T-helper 2 cell treated with Interferon-gamma antibody and Interleukin-4, amounts not matched to agents 100 ng/mL and 5 ng/mL, for 36 hours (primary cell): Measurements from ENCODE around the gene CSK. TPM values are rescaled to one million over a fixed set of nuclear protein-coding genes. Genes with fewer than 3 reads are reported as not detected.

ENCODE experiments used
- intact Hi-C: fragments of 100-400 bp; cut with micrococcal nuclease; formaldehyde crosslinking; loops from one replicate; pipeline ENCODE4 v1.15.1; 2023
- total RNA-seq: library from RNA; stranded (reverse); gene quantifications from 2 replicates; pipeline ENCODE4 v1.2.3, GENCODE V29; 2022

The CSK gene
- total RNA-seq, 1 donor from 2014 or later = 408 TPM

DNA sequence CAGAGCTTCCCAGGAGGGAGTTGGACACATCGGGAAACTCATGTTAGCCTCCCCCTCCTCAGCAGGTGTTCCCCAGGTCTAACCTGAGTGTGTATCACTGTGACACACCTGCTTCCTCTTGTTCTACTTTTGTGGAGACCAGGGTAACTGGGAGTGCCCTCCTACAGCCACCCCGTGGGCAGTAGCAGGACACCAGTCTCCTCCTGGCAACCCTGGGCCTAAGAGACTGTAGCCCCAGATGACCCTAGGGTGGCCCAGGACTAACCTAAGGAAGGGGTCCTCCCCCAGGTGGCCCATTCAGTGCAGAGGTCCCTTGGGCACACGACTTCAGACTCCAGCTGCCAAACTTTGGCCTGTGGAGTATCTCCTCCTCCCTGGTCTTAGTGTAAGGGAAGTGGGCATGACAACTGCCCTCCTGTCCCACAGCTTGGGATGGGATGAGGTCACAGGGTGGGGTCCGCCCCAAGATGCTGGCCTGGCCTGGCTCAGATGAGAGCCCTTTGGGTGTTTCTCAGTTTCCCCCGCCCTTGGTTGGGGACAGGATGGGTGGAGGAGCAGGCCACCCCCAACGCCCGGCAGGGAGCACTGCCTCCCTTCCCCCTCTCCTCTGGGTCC, 4.8 kb downstream of the CSK start:
- intact Hi-C loops = loop anchor here (1.0 to 5.0 kb wide), 4 partner anchors 152 to 664 kb away; partner anchors contain the start of genes COX5A and SIN3A

GRCh38 chr15:74787251-74788041, 5.6 kb downstream of the CSK start:
- intact Hi-C loops = loop anchor here (1.0 to 5.0 kb wide), 6 partner anchors 7 to 663 kb away; partner anchors contain the start of genes ARID3B, COX5A and SIN3A

- intact Hi-C loops = loop anchor here (1.0 to 5.0 kb wide), 4 partner anchors 8 to 416 kb away; partner anchors contain the start of gene ARID3B
These were observed 6.3 kb downstream of the CSK start for GRCh38 chr15:74788042-74788682.

GRCh38 chr15:74788683-74789151, 6.8 kb downstream of the CSK start:
- intact Hi-C loops = loop anchor here (1.0 to 5.0 kb wide), 4 partner anchors 8 to 416 kb away; partner anchors contain the start of gene ARID3B

DNA sequence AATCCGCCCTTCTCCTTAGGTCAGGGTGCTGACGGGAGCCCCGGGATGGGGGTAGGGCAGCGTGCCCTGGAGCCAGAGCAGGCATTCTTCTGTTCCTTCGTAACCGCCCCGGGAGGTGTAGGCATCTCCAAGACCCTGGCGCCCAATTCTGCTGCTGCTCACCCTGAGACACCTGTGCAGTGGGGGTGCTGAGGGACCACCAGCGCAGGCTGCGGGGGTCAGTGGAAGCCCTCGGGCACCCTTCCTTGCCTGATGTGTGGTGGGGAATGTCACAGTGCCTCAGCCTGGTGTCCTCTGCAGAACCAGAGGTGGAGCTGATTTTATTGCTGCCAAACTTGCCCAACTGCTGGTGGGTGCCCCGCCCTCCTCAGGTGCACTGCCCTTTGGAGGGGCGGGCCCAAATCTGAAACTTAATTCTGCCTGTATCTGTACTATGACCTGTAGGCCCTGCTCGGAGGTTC, 7.3 kb downstream of the CSK start:
- intact Hi-C loops = loop anchor here (2.0 to 5.0 kb wide), 3 partner anchors 163 to 417 kb away; partner anchors contain the start of gene ARID3B

GRCh38 chr15:74789741-74790079, 7.8 kb downstream of the CSK start:
- intact Hi-C loops = loop anchor here (2.0 to 5.0 kb wide), 3 partner anchors 163 to 417 kb away; partner anchors contain the start of gene ARID3B

DNA sequence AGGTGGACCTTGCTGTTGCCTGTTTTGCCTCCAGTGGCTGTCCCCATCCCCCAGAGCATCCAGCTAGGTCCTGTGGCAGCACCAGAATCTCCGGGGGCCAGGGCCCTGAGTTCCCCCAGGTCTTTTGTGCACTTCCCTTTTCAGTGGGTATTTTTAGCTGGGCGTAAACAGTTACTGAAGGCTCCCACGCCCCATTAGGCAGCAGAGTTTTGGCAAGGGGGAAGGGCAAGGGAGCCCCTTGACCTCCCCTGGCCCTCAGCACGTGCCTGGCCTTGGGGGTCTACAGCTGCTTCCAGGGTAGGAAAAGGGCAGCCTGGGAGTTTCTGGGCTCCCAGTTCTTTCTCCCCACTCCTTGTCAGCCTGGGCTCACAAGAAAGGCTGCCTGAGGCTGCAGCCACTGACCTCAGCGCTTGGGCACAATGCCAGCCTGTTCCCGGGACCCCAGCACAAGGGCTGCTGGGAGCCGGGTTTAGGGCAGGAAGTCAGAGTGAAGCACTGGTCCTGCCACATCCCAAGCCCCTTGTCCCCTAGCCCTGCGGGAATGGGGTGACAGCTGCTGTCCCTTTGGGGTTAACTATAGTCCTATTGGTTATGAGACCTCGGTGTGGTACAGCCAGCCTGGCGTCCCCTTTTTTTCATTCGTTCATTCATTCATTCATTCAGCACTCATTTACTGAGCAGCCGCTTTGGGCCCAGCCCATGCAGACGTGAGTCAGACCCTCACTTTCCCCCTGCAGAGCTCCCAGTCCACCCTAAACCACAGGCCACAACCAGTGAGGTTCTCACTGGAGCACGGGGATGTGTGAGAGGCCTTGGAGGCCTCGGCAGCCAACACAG, 8.4 kb downstream of the CSK start:
- intact Hi-C loops = no loop called here

DNA sequence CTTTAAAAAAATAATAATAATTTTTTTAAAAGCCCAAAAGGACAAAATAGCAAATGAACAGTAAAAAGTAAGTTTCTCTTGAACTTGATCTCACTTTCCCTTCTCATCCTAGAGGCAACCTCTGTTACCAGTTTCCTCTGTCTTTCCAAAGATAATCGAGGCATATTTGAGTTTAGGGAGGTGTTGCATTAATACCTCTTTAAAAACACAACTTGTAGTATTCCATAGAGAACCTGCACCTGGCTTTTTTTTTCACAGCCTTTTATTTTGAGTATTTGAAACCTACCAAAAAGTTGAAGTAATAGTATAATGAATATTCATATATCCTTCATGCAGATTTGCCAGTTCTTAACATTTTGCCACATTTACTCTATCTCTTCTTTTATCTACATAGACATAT, 9.1 kb downstream of the CSK start:
- intact Hi-C loops = no loop called here

- intact Hi-C loops = loop anchor here (2.0 kb wide), 1 partner anchor 21 kb away; no protein-coding TSS in a partner anchor
These were observed 9.8 kb downstream of the CSK start for GRCh38 chr15:74791667-74792066.

GRCh38 chr15:74792227-74793016, 10.5 kb downstream of the CSK start:
- intact Hi-C loops = loop anchor here (2.0 kb wide), 1 partner anchor 22 kb away; no protein-coding TSS in a partner anchor

GRCh38 chr15:74793135-74794028, 11.5 kb downstream of the CSK start:
- intact Hi-C loops = loop anchor here (2.0 kb wide), 1 partner anchor 23 kb away; no protein-coding TSS in a partner anchor

DNA sequence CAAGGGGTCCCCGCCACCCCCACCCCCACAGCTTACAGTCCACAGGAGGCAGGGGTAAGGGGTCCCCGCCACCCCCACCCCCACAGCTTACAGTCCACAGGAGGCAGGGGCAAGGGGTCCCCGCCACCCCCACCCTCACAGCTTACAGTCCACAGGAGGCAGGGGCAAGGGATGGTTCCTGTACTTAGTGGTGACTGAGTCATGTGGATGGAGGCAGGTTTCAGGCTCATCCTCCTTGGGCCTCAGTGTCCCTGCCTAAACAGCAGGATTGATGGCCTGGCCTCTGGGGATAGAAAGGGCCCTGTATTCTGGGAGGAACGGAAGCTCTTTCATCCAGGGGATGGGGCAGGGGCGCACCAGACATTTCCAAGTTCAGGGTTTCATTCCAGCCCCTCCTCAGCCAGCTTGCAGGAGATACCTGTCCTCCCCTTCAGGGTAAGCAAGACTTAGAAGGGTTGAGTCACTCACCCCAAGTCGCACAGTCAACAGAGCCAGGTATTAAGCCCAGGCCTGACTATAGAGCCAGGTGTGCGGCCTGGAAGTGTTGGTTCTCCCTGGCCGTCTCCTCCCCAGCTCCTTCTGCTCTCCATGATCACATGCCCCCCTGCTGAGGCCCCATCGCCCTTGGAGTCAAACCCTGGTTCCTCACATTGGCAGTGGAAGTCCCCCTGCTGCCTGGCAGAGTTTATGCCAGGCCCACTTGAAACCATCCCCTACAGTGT, 12.5 kb downstream of the CSK start:
- intact Hi-C loops = no loop called here

GRCh38 chr15:74794970-74795349, 13.1 kb downstream of the CSK start:
- intact Hi-C loops = no loop called here

GRCh38 chr15:74795966-74796625, 14.2 kb downstream of the CSK start:
- intact Hi-C loops = no loop called here

- intact Hi-C loops = no loop called here
These were observed 16.7 kb downstream of the CSK start for GRCh38 chr15:74798388-74799254.

- intact Hi-C loops = no loop called here
These were observed 17.5 kb downstream of the CSK start for GRCh38 chr15:74799255-74799855.
